HEK293 (cell line): Measurements from ENCODE around the gene SGTB.
A peak's percentile ranks its signal among the peaks of the same experiment; 100 is the strongest.

Experiments
- EGR2 ChIP-seq: fragments of 450-650 bp; formaldehyde crosslinking; IDR thresholded peaks from 2 replicates; pipeline ENCODE4 v1.5.1; 2016; ENCODE audit warnings: low read depth, missing biosample characterization, missing genetic modification characterization
- GLI4 ChIP-seq: fragments of 450-650 bp; formaldehyde crosslinking; IDR thresholded peaks from 2 replicates; pipeline ENCODE4 v1.5.1; 2016; ENCODE audit warnings: missing biosample characterization, missing genetic modification characterization
- KLF10 ChIP-seq: fragments of 450-650 bp; IDR thresholded peaks from 2 replicates; pipeline ENCODE4 v1.5.1; 2018; ENCODE audit warnings: missing biosample characterization, mild to moderate bottlenecking, missing genetic modification characterization
- KLF8 ChIP-seq: fragments of 450-650 bp; formaldehyde crosslinking; IDR thresholded peaks from 2 replicates; pipeline ENCODE4 v1.5.1; 2016; ENCODE audit warnings: missing biosample characterization, missing genetic modification characterization
- KLF9 ChIP-seq: fragments of 450-650 bp; formaldehyde crosslinking; IDR thresholded peaks from 2 replicates; pipeline ENCODE4 v1.5.1; 2016; ENCODE audit warnings: missing biosample characterization, missing genetic modification characterization, low read depth
- MEIS1 ChIP-seq: sonication (generic); formaldehyde crosslinking; IDR thresholded peaks from 2 replicates; pipeline ENCODE4 v1.8.1; 2022; ENCODE audit warnings: missing genetic modification reagents, mild to moderate bottlenecking, borderline replicate concordance
- SP2 ChIP-seq: fragments of 450-650 bp; formaldehyde crosslinking; IDR thresholded peaks from 2 replicates; pipeline ENCODE4 v1.5.1; 2016; ENCODE audit warnings: missing biosample characterization, missing genetic modification characterization
- SP7 ChIP-seq: fragments of 450-650 bp; formaldehyde crosslinking; IDR thresholded peaks from 2 replicates; pipeline ENCODE4 v1.5.1; 2016; ENCODE audit warnings: missing biosample characterization, missing genetic modification characterization
- YY2 ChIP-seq: fragments of 450-650 bp; formaldehyde crosslinking; IDR thresholded peaks from 2 replicates; pipeline ENCODE4 v1.5.1; 2016; ENCODE audit warnings: missing biosample characterization, missing genetic modification characterization
- ZBTB7A ChIP-seq: fragments of 450-650 bp; formaldehyde crosslinking; IDR thresholded peaks from 2 replicates; pipeline ENCODE4 v1.5.1; 2016; ENCODE audit warnings: low read depth, missing biosample characterization, missing genetic modification characterization
- ZFP37 ChIP-seq: fragments of 450-650 bp; formaldehyde crosslinking; IDR thresholded peaks from 2 replicates; pipeline ENCODE4 v1.5.1; 2016; ENCODE audit warnings: missing biosample characterization, missing genetic modification characterization
- ZNF214 ChIP-seq: fragments of 450-650 bp; formaldehyde crosslinking; IDR thresholded peaks from 2 replicates; pipeline ENCODE4 v1.5.1; 2017; ENCODE audit warnings: missing biosample characterization, mild to moderate bottlenecking, missing genetic modification characterization, borderline replicate concordance
- ZNF335 ChIP-seq: fragments of 450-650 bp; formaldehyde crosslinking; conservative IDR thresholded peaks from 2 replicates; pipeline ENCODE4 v1.5.1; 2016; ENCODE audit warnings: missing biosample characterization, missing genetic modification characterization
- ZNF366 ChIP-seq: fragments of 450-650 bp; formaldehyde crosslinking; conservative IDR thresholded peaks from 2 replicates; pipeline ENCODE4 v1.5.1; 2016; ENCODE audit warnings: missing biosample characterization, missing genetic modification characterization
- ZNF571 ChIP-seq: fragments of 450-650 bp; formaldehyde crosslinking; IDR thresholded peaks from 2 replicates; pipeline ENCODE4 v1.5.0; 2017; ENCODE audit warnings: missing biosample characterization, missing genetic modification characterization
- ZNF596 ChIP-seq: fragments of 450-650 bp; IDR thresholded peaks from 2 replicates; pipeline ENCODE4 v1.5.0; 2018; ENCODE audit warnings: missing biosample characterization, mild to moderate bottlenecking, missing genetic modification characterization, moderate library complexity
- ZNF76 ChIP-seq: fragments of 450-650 bp; formaldehyde crosslinking; IDR thresholded peaks from 2 replicates; pipeline ENCODE4; 2016; ENCODE audit warnings: low read depth, missing biosample characterization, missing genetic modification characterization, borderline replicate concordance
- ZNF791 ChIP-seq: fragments of 450-650 bp; formaldehyde crosslinking; IDR thresholded peaks from 2 replicates; pipeline ENCODE4 v1.5.1; 2016; ENCODE audit warnings: missing biosample characterization, missing genetic modification characterization
- ZNF843 ChIP-seq: fragments of 450-650 bp; formaldehyde crosslinking; IDR thresholded peaks from 2 replicates; pipeline ENCODE4 v1.5.1; 2016; ENCODE audit warnings: missing biosample characterization, missing genetic modification characterization
- ZSCAN18 ChIP-seq: fragments of 450-650 bp; formaldehyde crosslinking; IDR thresholded peaks from 2 replicates; pipeline ENCODE4 v1.5.1; 2016; ENCODE audit warnings: missing biosample characterization, missing genetic modification characterization
- TF ChIP-seq, protein P1 (sequence below): fragments of 450-650 bp; formaldehyde crosslinking; optimal IDR thresholded peaks from 2 replicates; pipeline ENCODE3; 2016; ENCODE audit warnings: missing biosample characterization, mild to moderate bottlenecking, missing genetic modification characterization
- TF ChIP-seq, protein P2 (sequence below): fragments of 450-650 bp; formaldehyde crosslinking; IDR thresholded peaks from 2 replicates; pipeline ENCODE4 v1.5.1; 2016; ENCODE audit warnings: missing biosample characterization, missing genetic modification characterization
- TF ChIP-seq, protein P3 (sequence below): fragments of 450-650 bp; formaldehyde crosslinking; IDR thresholded peaks from 2 replicates; pipeline ENCODE4 v1.5.1; 2017; ENCODE audit warnings: missing biosample characterization, missing genetic modification characterization
- TF ChIP-seq, protein P4 (sequence below): fragments of 450-650 bp; formaldehyde crosslinking; IDR thresholded peaks from 2 replicates; pipeline ENCODE4 v1.5.1; 2016; ENCODE audit warnings: missing biosample characterization, missing genetic modification characterization
- TF ChIP-seq, protein P5 (sequence below): fragments of 450-650 bp; formaldehyde crosslinking; IDR thresholded peaks from 2 replicates; pipeline ENCODE4 v1.5.1; 2016; ENCODE audit warnings: missing biosample characterization, missing genetic modification characterization
- TF ChIP-seq, protein P6 (sequence below): fragments of 450-650 bp; formaldehyde crosslinking; IDR thresholded peaks from 2 replicates; pipeline ENCODE4 v1.5.1; 2016; ENCODE audit warnings: missing biosample characterization, missing genetic modification characterization

Gene SGTB

GRCh38 chr5:65721720-65722574 is at the start of gene SGTB, which contains the start of gene NLN (continued):
- 0 out of 2 replicates have a peak, but pooled peaks have one; percentile 28 for TF ChIP-seq ZSCAN18
- TF ChIP-seq MEIS1 (CRISPR knock-in tag): no peak
- peak; percentile 48; the same call in 1 of the 2 replicates for TF ChIP-seq GLI4 (tag by site-specific recombination)
- TF ChIP-seq, protein P1, sequence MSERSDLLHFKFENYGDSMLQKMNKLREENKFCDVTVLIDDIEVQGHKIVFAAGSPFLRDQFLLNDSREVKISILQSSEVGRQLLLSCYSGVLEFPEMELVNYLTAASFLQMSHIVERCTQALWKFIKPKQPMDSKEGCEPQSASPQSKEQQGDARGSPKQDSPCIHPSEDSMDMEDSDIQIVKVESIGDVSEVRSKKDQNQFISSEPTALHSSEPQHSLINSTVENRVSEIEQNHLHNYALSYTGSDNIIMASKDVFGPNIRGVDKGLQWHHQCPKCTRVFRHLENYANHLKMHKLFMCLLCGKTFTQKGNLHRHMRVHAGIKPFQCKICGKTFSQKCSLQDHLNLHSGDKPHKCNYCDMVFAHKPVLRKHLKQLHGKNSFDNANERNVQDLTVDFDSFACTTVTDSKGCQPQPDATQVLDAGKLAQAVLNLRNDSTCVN (tag by site-specific recombination): peak; percentile 62
- TF ChIP-seq ZNF596 (tag by site-specific recombination): peak; percentile 3; the same call in 1 of the 2 replicates
- peak; percentile 38; the same call in 1 of the 2 replicates for TF ChIP-seq KLF9 (tag by site-specific recombination)
- TF ChIP-seq, protein P2, sequence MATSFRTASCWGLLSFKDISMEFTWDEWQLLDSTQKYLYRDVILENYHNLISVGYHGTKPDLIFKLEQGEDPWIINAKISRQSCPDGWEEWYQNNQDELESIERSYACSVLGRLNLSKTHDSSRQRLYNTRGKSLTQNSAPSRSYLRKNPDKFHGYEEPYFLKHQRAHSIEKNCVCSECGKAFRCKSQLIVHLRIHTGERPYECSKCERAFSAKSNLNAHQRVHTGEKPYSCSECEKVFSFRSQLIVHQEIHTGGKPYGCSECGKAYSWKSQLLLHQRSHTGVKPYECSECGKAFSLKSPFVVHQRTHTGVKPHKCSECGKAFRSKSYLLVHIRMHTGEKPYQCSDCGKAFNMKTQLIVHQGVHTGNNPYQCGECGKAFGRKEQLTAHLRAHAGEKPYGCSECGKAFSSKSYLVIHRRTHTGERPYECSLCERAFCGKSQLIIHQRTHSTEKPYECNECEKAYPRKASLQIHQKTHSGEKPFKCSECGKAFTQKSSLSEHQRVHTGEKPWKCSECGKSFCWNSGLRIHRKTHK: no peak
- TF ChIP-seq KLF8 (tag by site-specific recombination): peak; percentile 55; the same call in 1 of the 2 replicates
- peak; percentile 71; the same call in 1 of the 2 replicates for TF ChIP-seq ZNF76
- TF ChIP-seq, protein P3, sequence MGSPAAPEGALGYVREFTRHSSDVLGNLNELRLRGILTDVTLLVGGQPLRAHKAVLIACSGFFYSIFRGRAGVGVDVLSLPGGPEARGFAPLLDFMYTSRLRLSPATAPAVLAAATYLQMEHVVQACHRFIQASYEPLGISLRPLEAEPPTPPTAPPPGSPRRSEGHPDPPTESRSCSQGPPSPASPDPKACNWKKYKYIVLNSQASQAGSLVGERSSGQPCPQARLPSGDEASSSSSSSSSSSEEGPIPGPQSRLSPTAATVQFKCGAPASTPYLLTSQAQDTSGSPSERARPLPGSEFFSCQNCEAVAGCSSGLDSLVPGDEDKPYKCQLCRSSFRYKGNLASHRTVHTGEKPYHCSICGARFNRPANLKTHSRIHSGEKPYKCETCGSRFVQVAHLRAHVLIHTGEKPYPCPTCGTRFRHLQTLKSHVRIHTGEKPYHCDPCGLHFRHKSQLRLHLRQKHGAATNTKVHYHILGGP (tag by site-specific recombination): no peak
- TF ChIP-seq KLF10 (tag by site-specific recombination): peak; percentile 77; the same call in 1 of the 2 replicates
- TF ChIP-seq, protein P4, sequence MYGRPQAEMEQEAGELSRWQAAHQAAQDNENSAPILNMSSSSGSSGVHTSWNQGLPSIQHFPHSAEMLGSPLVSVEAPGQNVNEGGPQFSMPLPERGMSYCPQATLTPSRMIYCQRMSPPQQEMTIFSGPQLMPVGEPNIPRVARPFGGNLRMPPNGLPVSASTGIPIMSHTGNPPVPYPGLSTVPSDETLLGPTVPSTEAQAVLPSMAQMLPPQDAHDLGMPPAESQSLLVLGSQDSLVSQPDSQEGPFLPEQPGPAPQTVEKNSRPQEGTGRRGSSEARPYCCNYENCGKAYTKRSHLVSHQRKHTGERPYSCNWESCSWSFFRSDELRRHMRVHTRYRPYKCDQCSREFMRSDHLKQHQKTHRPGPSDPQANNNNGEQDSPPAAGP: 0 out of 2 replicates have a peak, but pooled peaks have one; percentile 46
- TF ChIP-seq ZNF366 (tag by site-specific recombination): 0 out of 2 replicates have a peak, but pooled peaks have one; percentile 42
- TF ChIP-seq SP2 (tag by site-specific recombination): peak; percentile 20
- peak; percentile 30; the same call in 1 of the 2 replicates for TF ChIP-seq SP7 (tag by site-specific recombination)
- TF ChIP-seq ZFP37 (tag by site-specific recombination): peak; percentile 46; the same call in 1 of the 2 replicates
- TF ChIP-seq, protein P5, sequence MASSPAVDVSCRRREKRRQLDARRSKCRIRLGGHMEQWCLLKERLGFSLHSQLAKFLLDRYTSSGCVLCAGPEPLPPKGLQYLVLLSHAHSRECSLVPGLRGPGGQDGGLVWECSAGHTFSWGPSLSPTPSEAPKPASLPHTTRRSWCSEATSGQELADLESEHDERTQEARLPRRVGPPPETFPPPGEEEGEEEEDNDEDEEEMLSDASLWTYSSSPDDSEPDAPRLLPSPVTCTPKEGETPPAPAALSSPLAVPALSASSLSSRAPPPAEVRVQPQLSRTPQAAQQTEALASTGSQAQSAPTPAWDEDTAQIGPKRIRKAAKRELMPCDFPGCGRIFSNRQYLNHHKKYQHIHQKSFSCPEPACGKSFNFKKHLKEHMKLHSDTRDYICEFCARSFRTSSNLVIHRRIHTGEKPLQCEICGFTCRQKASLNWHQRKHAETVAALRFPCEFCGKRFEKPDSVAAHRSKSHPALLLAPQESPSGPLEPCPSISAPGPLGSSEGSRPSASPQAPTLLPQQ (tag by site-specific recombination): peak; percentile 8; the same call in 1 of the 2 replicates
- TF ChIP-seq ZNF571 (tag by site-specific recombination): no peak
- TF ChIP-seq ZNF214 (tag by site-specific recombination): no peak
- 0 out of 2 replicates have a peak, but pooled peaks have one; percentile 17 for TF ChIP-seq ZNF843 (tag by site-specific recombination)
- TF ChIP-seq ZNF335 (tag by site-specific recombination): peak; percentile 85
- TF ChIP-seq ZBTB7A (tag by site-specific recombination): peak; percentile 66; the same call in 1 of the 2 replicates
- no peak for TF ChIP-seq YY2 (tag by site-specific recombination)
- TF ChIP-seq, protein P6, sequence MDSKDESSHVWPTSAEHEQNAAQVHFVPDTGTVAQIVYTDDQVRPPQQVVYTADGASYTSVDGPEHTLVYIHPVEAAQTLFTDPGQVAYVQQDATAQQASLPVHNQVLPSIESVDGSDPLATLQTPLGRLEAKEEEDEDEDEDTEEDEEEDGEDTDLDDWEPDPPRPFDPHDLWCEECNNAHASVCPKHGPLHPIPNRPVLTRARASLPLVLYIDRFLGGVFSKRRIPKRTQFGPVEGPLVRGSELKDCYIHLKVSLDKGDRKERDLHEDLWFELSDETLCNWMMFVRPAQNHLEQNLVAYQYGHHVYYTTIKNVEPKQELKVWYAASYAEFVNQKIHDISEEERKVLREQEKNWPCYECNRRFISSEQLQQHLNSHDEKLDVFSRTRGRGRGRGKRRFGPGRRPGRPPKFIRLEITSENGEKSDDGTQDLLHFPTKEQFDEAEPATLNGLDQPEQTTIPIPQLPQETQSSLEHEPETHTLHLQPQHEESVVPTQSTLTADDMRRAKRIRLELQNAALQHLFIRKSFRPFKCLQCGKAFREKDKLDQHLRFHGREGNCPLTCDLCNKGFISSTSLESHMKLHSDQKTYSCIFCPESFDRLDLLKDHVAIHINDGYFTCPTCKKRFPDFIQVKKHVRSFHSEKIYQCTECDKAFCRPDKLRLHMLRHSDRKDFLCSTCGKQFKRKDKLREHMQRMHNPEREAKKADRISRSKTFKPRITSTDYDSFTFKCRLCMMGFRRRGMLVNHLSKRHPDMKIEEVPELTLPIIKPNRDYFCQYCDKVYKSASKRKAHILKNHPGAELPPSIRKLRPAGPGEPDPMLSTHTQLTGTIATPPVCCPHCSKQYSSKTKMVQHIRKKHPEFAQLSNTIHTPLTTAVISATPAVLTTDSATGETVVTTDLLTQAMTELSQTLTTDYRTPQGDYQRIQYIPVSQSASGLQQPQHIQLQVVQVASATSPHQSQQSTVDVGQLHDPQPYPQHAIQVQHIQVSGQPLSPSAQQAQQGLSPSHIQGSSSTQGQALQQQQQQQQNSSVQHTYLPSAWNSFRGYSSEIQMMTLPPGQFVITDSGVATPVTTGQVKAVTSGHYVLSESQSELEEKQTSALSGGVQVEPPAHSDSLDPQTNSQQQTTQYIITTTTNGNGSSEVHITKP (tag by site-specific recombination): peak; percentile 53; the same call in 1 of the 2 replicates
- 0 out of 2 replicates have a peak, but pooled peaks have one; percentile 23 for TF ChIP-seq EGR2
- no peak for TF ChIP-seq ZNF791 (tag by site-specific recombination)
